ENCODE results near the gene ARMC6. TPM values are rescaled to one million over a fixed set of nuclear protein-coding genes. Genes with fewer than 3 reads are reported as not detected.

The ARMC6 gene
- total and polyA plus RNA-seq, 4 donors = 23.5 to 33.3 (median 32.2) TPM

- Histone ChIP-seq H3K9ac (ENCODE audit: insufficient read depth in 1 of 2, low read length in 2 of 2) (no peak overlapping the region), H3K9me3 (ENCODE audit: control insufficient read depth in 4 of 4, insufficient read depth in 3 of 4, low read length in 3 of 4) (no peaks in the 10 kb centered on the region), H3K27ac (ENCODE audit: low read depth in 1 of 2, low read length in 1 of 2) (no peak overlapping the region), H3K4me3 (no peak overlapping the region), H3K36me3 (ENCODE audit: control insufficient read depth in 4 of 4, insufficient read depth in 4 of 4, low read length in 4 of 4) (peaks cover 40 to 61% (median 49%) of the 10 kb centered on the region in 4 donors), H3K4me1 (ENCODE audit: control insufficient read depth in 5 of 5, insufficient read depth in 5 of 5, low read length in 5 of 5) (peaks cover 0 to 8% (median 3%) of the 10 kb centered on the region in 5 donors), H3K27me3 (ENCODE audit: control insufficient read depth in 3 of 3, insufficient read depth in 3 of 3, low read length in 2 of 3) (no peaks in the 10 kb centered on the region)
- ATAC-seq (ENCODE audit: insufficient read depth, low FRiP score) = no peak
- WGBS, 2 donors = 88 to 90% methylated on average over 4 of the region's 4 CpGs
- no peak for TF ChIP-seq CTCF (IDR thresholded peaks at IDR 0.05; ENCODE audit: control extremely low read depth, extremely low read depth)
- no peak for DNase-seq
Observed at GRCh38 chr19:19027228-19027627, 6.2 kb upstream of the ARMC6 start.

- H3K36me3 ChIP-seq (ENCODE audit: control insufficient read depth in 4 of 4, insufficient read depth in 4 of 4, low read length in 4 of 4) = peaks cover 31 to 49% (median 38%) of the 10 kb centered on the region in 4 donors
- no peaks in the 10 kb centered on the region for H3K27me3 ChIP-seq (ENCODE audit: control insufficient read depth in 3 of 3, insufficient read depth in 3 of 3, low read length in 2 of 3)
- no peaks in the 10 kb centered on the region for H3K9me3 ChIP-seq (ENCODE audit: control insufficient read depth in 4 of 4, insufficient read depth in 3 of 4, low read length in 3 of 4)
- 96 to 97% methylated on average over 9 of the region's 9 CpGs for WGBS, 2 donors
- H3K4me1 ChIP-seq (ENCODE audit: control insufficient read depth in 5 of 5, insufficient read depth in 5 of 5, low read length in 5 of 5) = peaks cover 0 to 7% (median 3%) of the 10 kb centered on the region in 5 donors
- no peak overlapping the region for H3K27ac ChIP-seq (ENCODE audit: low read depth in 1 of 2, low read length in 1 of 2)
- ATAC-seq (ENCODE audit: insufficient read depth, low FRiP score) (no peak), DNase-seq (no peak)
- no peak for TF ChIP-seq CTCF (IDR thresholded peaks at IDR 0.05; ENCODE audit: control extremely low read depth, extremely low read depth)
- no peak overlapping the region for H3K4me3 ChIP-seq
- H3K9ac ChIP-seq (ENCODE audit: insufficient read depth in 1 of 2, low read length in 2 of 2) = no peak overlapping the region
Observed at GRCh38 chr19:19028526-19028925, 4.9 kb upstream of the ARMC6 start.

GRCh38 chr19:19031891-19032290 is 1.5 kb upstream of the ARMC6 start:
- Histone ChIP-seq H3K4me1 (ENCODE audit: control insufficient read depth in 5 of 5, insufficient read depth in 5 of 5, low read length in 5 of 5) (peaks cover 0 to 14% (median 5%) of the 10 kb centered on the region in 5 donors), H3K4me3 (no peak overlapping the region), H3K9ac (ENCODE audit: insufficient read depth in 1 of 2, low read length in 2 of 2) (peak overlapping the region in 1 of 2 donors; percentile 29), H3K27me3 (ENCODE audit: control insufficient read depth in 3 of 3, insufficient read depth in 3 of 3, low read length in 2 of 3) (no peaks in the 10 kb centered on the region), H3K9me3 (ENCODE audit: control insufficient read depth in 4 of 4, insufficient read depth in 3 of 4, low read length in 3 of 4) (no peaks in the 10 kb centered on the region), H3K27ac (ENCODE audit: low read depth in 1 of 2, low read length in 1 of 2) (peak overlapping the region in 1 of 2 donors; percentile 64), H3K36me3 (ENCODE audit: control insufficient read depth in 4 of 4, insufficient read depth in 4 of 4, low read length in 4 of 4) (peaks cover 11 to 22% (median 17%) of the 10 kb centered on the region in 4 donors)
- DNase-seq (no peak), ATAC-seq (ENCODE audit: insufficient read depth, low FRiP score) (no peak)
- 55 to 64% methylated on average over 5 of the region's 5 CpGs for WGBS, 2 donors
- no peak for TF ChIP-seq CTCF (IDR thresholded peaks at IDR 0.05; ENCODE audit: control extremely low read depth, extremely low read depth)

Data from lung (tissue), 12 donors.